Measurements from ENCODE around the gene HYAL3. TPM values are rescaled to one million over a fixed set of nuclear protein-coding genes. Genes with fewer than 3 reads are reported as not detected.

HYAL3 gene
- total RNA-seq, 1 experiment from 2014 or later: 2.9 TPM

DNA sequence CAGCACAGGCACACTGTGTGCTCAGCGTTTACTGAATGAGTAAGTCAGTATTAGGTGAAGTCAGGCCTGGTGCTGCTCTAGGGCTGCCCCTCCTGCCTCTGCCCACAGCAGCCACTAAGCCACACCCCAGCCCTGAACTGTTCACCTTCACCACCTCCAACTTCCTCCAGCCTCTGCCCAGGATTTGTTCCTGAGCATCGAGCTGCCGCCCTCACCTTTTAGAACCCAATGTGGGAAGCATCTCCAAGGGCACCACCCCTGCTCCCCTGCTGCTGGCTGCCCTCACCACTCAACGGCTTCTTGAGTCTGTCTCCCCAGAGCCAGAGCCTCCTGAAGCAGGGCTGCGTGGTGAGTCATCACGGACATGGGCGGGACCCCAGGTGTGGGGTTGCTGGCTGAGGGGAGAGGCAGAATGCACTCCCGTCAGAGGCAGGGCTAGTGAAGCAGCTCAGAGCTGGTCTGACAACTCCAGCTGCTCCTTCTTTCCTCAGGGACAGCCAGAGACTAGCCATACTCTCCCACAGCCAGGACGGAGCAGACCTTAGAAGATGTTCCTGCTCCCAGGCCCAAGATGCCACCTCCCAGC is 17.5 kb upstream of the HYAL3 start:
- peaks cover 17% of the 10 kb centered on the region for H3K4me1 Mint-ChIP-seq
- ChIA-PET CTCF (interaction anchor here (2.1 kb wide), 1 partner anchor 14 kb away, joined by 4 read pairs; the partner anchor contains the start of gene HYAL1), POLR2A (interaction anchor here (0.6 kb wide), 1 partner anchor 68 kb away, joined by 3 read pairs; no protein-coding TSS in a partner anchor)
- TF ChIP-seq, protein P1, sequence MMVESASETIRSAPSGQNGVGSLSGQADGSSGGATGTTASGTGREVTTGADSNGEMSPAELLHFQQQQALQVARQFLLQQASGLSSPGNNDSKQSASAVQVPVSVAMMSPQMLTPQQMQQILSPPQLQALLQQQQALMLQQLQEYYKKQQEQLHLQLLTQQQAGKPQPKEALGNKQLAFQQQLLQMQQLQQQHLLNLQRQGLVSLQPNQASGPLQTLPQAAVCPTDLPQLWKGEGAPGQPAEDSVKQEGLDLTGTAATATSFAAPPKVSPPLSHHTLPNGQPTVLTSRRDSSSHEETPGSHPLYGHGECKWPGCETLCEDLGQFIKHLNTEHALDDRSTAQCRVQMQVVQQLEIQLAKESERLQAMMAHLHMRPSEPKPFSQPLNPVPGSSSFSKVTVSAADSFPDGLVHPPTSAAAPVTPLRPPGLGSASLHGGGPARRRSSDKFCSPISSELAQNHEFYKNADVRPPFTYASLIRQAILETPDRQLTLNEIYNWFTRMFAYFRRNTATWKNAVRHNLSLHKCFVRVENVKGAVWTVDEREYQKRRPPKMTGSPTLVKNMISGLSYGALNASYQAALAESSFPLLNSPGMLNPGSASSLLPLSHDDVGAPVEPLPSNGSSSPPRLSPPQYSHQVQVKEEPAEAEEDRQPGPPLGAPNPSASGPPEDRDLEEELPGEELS (CRISPR knock-in tag; IDR thresholded peaks at IDR 0.05): no peak
- TF ChIP-seq CTCF (IDR thresholded peaks at IDR 0.05): no peak
- TF ChIP-seq, protein P2, sequence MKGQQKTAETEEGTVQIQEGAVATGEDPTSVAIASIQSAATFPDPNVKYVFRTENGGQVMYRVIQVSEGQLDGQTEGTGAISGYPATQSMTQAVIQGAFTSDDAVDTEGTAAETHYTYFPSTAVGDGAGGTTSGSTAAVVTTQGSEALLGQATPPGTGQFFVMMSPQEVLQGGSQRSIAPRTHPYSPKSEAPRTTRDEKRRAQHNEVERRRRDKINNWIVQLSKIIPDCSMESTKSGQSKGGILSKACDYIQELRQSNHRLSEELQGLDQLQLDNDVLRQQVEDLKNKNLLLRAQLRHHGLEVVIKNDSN (CRISPR knock-in tag; IDR thresholded peaks at IDR 0.05): no peak
- TF ChIP-seq ZNF219 (CRISPR knock-in tag; IDR thresholded peaks at IDR 0.05; ENCODE audit: borderline replicate concordance): no peak
- TF ChIP-seq SOX15 (CRISPR knock-in tag; IDR thresholded peaks at IDR 0.05): no peak
- no peak for TF ChIP-seq FOXJ3 (CRISPR knock-in tag; IDR thresholded peaks at IDR 0.05; ENCODE audit: borderline replicate concordance)
- TF ChIP-seq NFYB (CRISPR knock-in tag; conservative IDR thresholded peaks at IDR 0.05; ENCODE audit: low read depth): no peak
- TF ChIP-seq, protein P3, sequence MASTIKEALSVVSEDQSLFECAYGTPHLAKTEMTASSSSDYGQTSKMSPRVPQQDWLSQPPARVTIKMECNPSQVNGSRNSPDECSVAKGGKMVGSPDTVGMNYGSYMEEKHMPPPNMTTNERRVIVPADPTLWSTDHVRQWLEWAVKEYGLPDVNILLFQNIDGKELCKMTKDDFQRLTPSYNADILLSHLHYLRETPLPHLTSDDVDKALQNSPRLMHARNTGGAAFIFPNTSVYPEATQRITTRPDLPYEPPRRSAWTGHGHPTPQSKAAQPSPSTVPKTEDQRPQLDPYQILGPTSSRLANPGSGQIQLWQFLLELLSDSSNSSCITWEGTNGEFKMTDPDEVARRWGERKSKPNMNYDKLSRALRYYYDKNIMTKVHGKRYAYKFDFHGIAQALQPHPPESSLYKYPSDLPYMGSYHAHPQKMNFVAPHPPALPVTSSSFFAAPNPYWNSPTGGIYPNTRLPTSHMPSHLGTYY (CRISPR knock-in tag; IDR thresholded peaks at IDR 0.05): no peak
- no peak for TF ChIP-seq HMGXB4 (CRISPR knock-in tag; IDR thresholded peaks at IDR 0.05)
- TF ChIP-seq ZNF121 (CRISPR knock-in tag; IDR thresholded peaks at IDR 0.05): no peak
- no peak for TF ChIP-seq FOXP1 (CRISPR knock-in tag; IDR thresholded peaks at IDR 0.05; ENCODE audit: borderline replicate concordance)
- peak overlapping the region; percentile 42 for H3K27ac Mint-ChIP-seq
- DNase-seq (ENCODE audit: low spot score) (no peak), ATAC-seq (no peak)
- peaks cover 46% of the 10 kb centered on the region for H3K36me3 Mint-ChIP-seq
- H3K4me3 Mint-ChIP-seq: no peak overlapping the region
- peaks cover 5% of the 10 kb centered on the region; the same call in 1 of the 2 replicates for H3K9me3 Mint-ChIP-seq
- H3K27me3 Mint-ChIP-seq (ENCODE audit: low read depth): no peaks in the 10 kb centered on the region

DNA sequence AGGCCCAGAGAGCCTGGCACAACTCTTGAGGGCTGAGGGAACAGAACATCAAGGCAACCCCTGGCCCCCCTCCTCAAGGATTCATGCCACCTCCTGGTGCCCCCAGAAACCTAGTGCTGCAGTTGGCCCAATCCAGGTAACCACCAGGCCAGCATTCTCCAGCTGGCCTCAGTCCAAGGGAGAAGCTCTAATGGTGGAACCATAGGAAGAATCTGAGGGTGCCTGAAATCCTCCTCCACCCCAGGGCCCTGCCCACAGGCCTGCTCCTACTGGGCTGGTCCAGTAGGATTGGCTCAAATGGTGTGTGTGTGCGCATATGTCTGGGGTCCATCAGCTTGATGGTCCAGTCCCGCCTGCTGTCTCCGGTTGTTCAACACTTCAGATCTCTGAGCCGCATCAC is 15.6 kb upstream of the HYAL3 start:
- no peak overlapping the region for H3K27ac Mint-ChIP-seq
- peaks cover 10% of the 10 kb centered on the region for H3K4me1 Mint-ChIP-seq
- ChIA-PET POLR2A (interaction anchor here (1.0 kb wide), 1 partner anchor 23 kb away, joined by 3 read pairs; no protein-coding TSS in a partner anchor), CTCF (interaction anchor here (1.0 to 1.4 kb wide), 4 partner anchors 12 to 22 kb away, joined by 3 to 6 read pairs (median 4); partner anchors contain the start of genes HYAL1, HYAL3 and NAA80)
- peaks cover 3% of the 10 kb centered on the region; the same call in 1 of the 2 replicates for H3K27me3 Mint-ChIP-seq (ENCODE audit: low read depth)
- H3K4me3 Mint-ChIP-seq: no peak overlapping the region
- ATAC-seq: no peak
- H3K9me3 Mint-ChIP-seq: peaks cover 8% of the 10 kb centered on the region
- peaks cover 47% of the 10 kb centered on the region for H3K36me3 Mint-ChIP-seq
- DNase-seq (ENCODE audit: low spot score): no peak
- TF ChIP-seq, protein P3 (CRISPR knock-in tag; IDR thresholded peaks at IDR 0.05): no peak
- TF ChIP-seq FOXP1 (CRISPR knock-in tag; IDR thresholded peaks at IDR 0.05; ENCODE audit: borderline replicate concordance) (no peak), SP1 (CRISPR knock-in tag; conservative IDR thresholded peaks at IDR 0.05) (no peak), ZNF121 (CRISPR knock-in tag; IDR thresholded peaks at IDR 0.05) (no peak), RORB (CRISPR knock-in tag; IDR thresholded peaks at IDR 0.05) (no peak), ZNF532 (CRISPR knock-in tag; IDR thresholded peaks at IDR 0.05; ENCODE audit: borderline replicate concordance) (no peak), HMGA2 (CRISPR knock-in tag; IDR thresholded peaks at IDR 0.05) (no peak), ETV6 (CRISPR knock-in tag; IDR thresholded peaks at IDR 0.05) (no peak), HMGXB4 (CRISPR knock-in tag; IDR thresholded peaks at IDR 0.05) (no peak)
- TF ChIP-seq, protein P4, sequence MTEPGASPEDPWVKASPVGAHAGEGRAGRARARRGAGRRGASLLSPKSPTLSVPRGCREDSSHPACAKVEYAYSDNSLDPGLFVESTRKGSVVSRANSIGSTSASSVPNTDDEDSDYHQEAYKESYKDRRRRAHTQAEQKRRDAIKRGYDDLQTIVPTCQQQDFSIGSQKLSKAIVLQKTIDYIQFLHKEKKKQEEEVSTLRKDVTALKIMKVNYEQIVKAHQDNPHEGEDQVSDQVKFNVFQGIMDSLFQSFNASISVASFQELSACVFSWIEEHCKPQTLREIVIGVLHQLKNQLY (CRISPR knock-in tag; IDR thresholded peaks at IDR 0.05): no peak
